Stomach smooth muscle (tissue), 2 donors: Measurements from ENCODE around the gene GUCA2A.

Experiments used
- H3K27ac ChIP-seq: one replicate; pipeline ENCODE4 v1.7.0; 2013; ENCODE audit warnings: mild to moderate bottlenecking, low read length, inconsistent platforms
- H3K27me3 ChIP-seq, 2 donors: one replicate each; pipeline ENCODE4 v1.7.0; 2013; ENCODE audit warnings: low read length in 2 of 2; ENCODE audit not compliant: insufficient read depth in 2 of 2, control insufficient read depth in 1 of 2
- H3K36me3 ChIP-seq, 2 donors: one replicate each; pipeline ENCODE4 v1.7.0; 2013; ENCODE audit warnings: low read length in 2 of 2; ENCODE audit not compliant: control insufficient read depth in 2 of 2, insufficient read depth in 2 of 2
- H3K4me1 ChIP-seq: one replicate; pipeline ENCODE4 v1.7.0; 2013; ENCODE audit warnings: low read length; ENCODE audit not compliant: control insufficient read depth, insufficient read depth
- H3K4me3 ChIP-seq, 2 donors: one replicate each; pipeline ENCODE4 v1.7.0; 2013; ENCODE audit warnings: low read length in 2 of 2
- H3K9ac ChIP-seq, 2 donors: one replicate each; pipeline ENCODE4 v1.7.0; 2013; ENCODE audit warnings: low read length in 2 of 2, mild to moderate bottlenecking in 1 of 2
- H3K9me3 ChIP-seq, 2 donors: one replicate each; pipeline ENCODE4 v1.7.0; 2013; ENCODE audit warnings: low read length in 2 of 2; ENCODE audit not compliant: control insufficient read depth in 2 of 2
- donor health status: healthy.
- donor health status: Pancreatic carcinoma.

Gene GUCA2A

GRCh38 chr1:42191319-42191718 is 26.8 kb upstream of the GUCA2A start:
- H3K9me3 ChIP-seq = no peaks in the 10 kb centered on the region
- no peak overlapping the region for H3K4me3 ChIP-seq
- no peaks in the 10 kb centered on the region for H3K27me3 ChIP-seq
- peaks cover 11 to 29% of the 10 kb centered on the region in 2 donors for H3K36me3 ChIP-seq
- no peaks in the 10 kb centered on the region for H3K4me1 ChIP-seq
- no peak overlapping the region for H3K9ac ChIP-seq
- no peak overlapping the region for H3K27ac ChIP-seq

GRCh38 chr1:42189931-42190853 is 25.6 kb upstream of the GUCA2A start:
- Histone ChIP-seq H3K36me3 (peaks cover 5 to 28% of the 10 kb centered on the region in 2 donors), H3K4me1 (no peaks in the 10 kb centered on the region), H3K4me3 (no peak overlapping the region), H3K9me3 (no peaks in the 10 kb centered on the region), H3K27me3 (no peaks in the 10 kb centered on the region), H3K27ac (no peak overlapping the region), H3K9ac (no peak overlapping the region)

DNA sequence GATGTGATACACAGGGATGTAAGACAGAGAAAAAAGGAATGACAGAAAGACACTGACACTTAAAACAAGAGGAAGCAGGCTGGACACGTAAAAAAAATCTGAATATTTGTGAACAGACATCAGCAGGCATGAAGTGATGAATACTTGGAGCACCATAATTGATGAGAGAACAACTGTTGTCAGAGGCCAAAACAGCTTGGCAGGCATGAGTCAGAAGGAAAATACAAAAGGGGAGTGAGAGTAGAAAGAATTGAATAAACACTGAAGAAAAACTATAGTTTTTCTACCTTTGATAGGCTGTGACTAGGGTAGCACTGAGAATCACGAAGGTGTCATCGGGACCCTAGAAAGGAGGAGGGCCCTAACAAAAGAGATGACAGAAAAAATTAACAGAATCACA is 21.6 kb upstream of the GUCA2A start:
- Histone ChIP-seq H3K9ac (no peak overlapping the region), H3K9me3 (no peaks in the 10 kb centered on the region), H3K27me3 (no peaks in the 10 kb centered on the region), H3K27ac (no peak overlapping the region), H3K4me1 (no peaks in the 10 kb centered on the region), H3K4me3 (no peak overlapping the region), H3K36me3 (peaks cover 6 to 21% of the 10 kb centered on the region in 2 donors)

- Histone ChIP-seq H3K4me1 (peaks cover 4% of the 10 kb centered on the region), H3K27me3 (no peaks in the 10 kb centered on the region), H3K36me3 (peaks cover 6 to 11% of the 10 kb centered on the region in 2 donors), H3K9ac (no peak overlapping the region), H3K9me3 (no peaks in the 10 kb centered on the region), H3K4me3 (no peak overlapping the region), H3K27ac (no peak overlapping the region)
Measured at GRCh38 chr1:42184616-42185015, 20.1 kb upstream of the GUCA2A start.

DNA sequence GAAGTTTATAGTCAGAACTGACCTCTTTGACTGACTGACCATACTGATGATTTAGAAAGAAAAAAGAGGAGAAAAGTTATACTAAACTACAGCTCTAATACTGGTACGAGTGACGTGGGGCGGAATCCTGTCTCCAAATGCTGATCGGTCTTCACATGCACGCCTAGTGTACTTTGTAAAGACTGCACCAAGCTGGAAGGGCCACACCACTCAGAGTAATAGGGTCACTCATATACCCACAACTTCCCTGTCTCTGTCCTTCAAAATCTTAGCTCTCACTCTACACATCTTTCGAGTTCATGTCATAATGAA is 19.4 kb upstream of the GUCA2A start:
- Histone ChIP-seq H3K27ac (no peak overlapping the region), H3K36me3 (peaks cover 6% of the 10 kb centered on the region in 2 donors), H3K9me3 (no peaks in the 10 kb centered on the region), H3K4me1 (peaks cover 5% of the 10 kb centered on the region), H3K9ac (no peak overlapping the region), H3K27me3 (no peaks in the 10 kb centered on the region), H3K4me3 (no peak overlapping the region)

DNA sequence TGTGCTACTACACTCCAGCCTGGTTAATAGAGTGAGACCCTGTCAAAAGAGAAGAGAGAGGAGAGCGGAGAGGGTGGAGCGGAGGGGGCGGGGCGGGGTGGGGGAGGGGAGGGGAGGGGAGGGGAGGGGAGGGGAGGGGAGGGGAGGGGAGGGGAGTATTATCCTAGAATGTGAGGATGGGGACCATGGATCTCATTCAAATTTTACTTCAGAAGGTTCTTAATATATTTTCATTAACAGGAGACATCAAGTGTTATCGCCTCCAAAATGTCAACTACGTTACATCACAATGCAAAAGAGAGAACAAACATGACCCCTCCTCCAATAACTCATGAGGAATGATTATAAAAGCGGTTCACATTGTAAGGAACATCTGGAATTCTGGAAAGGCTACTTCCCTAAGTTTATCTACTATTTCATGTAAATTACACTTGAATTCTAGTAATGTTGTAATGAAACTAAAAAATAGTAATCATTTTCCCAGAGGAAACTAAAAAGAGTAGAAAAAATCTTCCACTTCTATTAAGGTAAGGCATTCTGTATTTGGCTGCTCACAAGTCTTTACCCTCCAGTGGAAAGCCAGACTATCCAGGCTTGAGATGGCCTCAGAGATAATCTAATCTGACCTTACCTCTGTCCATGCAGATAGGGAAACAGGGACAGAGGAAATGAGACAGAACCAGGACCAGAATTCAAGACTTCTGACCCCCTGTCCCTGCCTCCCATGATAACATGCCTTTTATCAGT is 18.8 kb upstream of the GUCA2A start:
- peaks cover 5% of the 10 kb centered on the region for H3K4me1 ChIP-seq
- peaks cover 2 to 6% of the 10 kb centered on the region in 2 donors for H3K36me3 ChIP-seq
- H3K27ac ChIP-seq = no peak overlapping the region
- no peak overlapping the region for H3K4me3 ChIP-seq
- H3K9ac ChIP-seq = no peak overlapping the region
- no peaks in the 10 kb centered on the region for H3K27me3 ChIP-seq
- H3K9me3 ChIP-seq = no peaks in the 10 kb centered on the region

- peaks cover 0 to 6% of the 10 kb centered on the region in 2 donors for H3K36me3 ChIP-seq
- no peaks in the 10 kb centered on the region for H3K9me3 ChIP-seq
- H3K27me3 ChIP-seq = no peaks in the 10 kb centered on the region
- no peak overlapping the region for H3K4me3 ChIP-seq
- H3K27ac ChIP-seq = no peak overlapping the region
- H3K4me1 ChIP-seq = peaks cover 8% of the 10 kb centered on the region
- no peak overlapping the region for H3K9ac ChIP-seq
Measured at GRCh38 chr1:42181687-42182086, 17.1 kb upstream of the GUCA2A start.

DNA sequence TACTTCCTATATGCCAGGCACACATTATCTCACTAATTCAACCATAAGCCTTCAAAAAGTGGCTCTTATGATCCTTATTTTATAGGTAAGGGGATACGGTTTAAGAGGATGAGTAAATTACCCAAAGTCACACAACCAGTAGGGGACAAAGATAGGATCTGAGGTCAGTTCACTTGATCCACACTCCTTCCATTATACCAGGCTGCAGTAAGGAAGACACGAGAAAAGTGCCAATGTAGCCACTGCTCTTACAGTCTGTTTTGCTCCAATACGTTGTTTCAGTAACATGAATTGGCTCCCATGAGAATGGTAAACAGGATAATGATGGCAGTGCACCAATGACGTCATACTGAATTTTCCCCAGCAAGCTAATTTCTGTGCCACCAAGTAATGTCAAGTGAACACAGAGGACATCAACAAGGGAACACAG is 15.4 kb upstream of the GUCA2A start:
- Histone ChIP-seq H3K27me3 (no peaks in the 10 kb centered on the region), H3K9me3 (no peaks in the 10 kb centered on the region), H3K9ac (no peak overlapping the region), H3K4me1 (peaks cover 8% of the 10 kb centered on the region), H3K36me3 (peaks cover under 1 to 6% of the 10 kb centered on the region in 2 donors), H3K4me3 (no peak overlapping the region), H3K27ac (no peak overlapping the region)

DNA sequence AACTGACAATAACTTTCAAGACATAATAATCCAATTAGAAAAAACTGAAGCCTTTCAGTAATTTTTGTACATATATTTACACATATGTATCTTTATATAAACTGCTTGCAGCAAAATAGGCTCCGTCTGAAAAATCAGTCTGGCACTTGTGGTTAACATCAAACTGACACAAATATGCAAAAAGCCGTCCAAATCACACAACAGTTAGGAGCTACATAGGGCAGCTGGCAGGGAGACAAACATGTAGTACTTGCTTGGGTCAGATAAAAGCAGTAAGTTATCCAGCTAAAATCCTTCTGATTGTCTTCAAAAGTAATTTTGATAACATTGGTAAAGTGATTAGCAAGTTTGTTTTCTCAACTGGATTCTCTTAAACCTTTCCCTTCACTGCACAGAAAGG is 14.7 kb upstream of the GUCA2A start:
- H3K36me3 ChIP-seq = peaks cover 4 to 6% of the 10 kb centered on the region in 2 donors
- H3K9me3 ChIP-seq = no peaks in the 10 kb centered on the region
- H3K27me3 ChIP-seq = no peaks in the 10 kb centered on the region
- no peak overlapping the region for H3K9ac ChIP-seq
- no peak overlapping the region for H3K4me3 ChIP-seq
- no peak overlapping the region for H3K27ac ChIP-seq
- H3K4me1 ChIP-seq = peaks cover 8% of the 10 kb centered on the region

GRCh38 chr1:42178249-42178648 is 13.7 kb upstream of the GUCA2A start:
- no peak overlapping the region for H3K4me3 ChIP-seq
- peaks cover 14% of the 10 kb centered on the region for H3K4me1 ChIP-seq
- H3K27me3 ChIP-seq = no peaks in the 10 kb centered on the region
- H3K36me3 ChIP-seq = peaks cover 4 to 6% of the 10 kb centered on the region in 2 donors
- no peak overlapping the region for H3K27ac ChIP-seq
- H3K9ac ChIP-seq = no peak overlapping the region
- H3K9me3 ChIP-seq = no peaks in the 10 kb centered on the region
